ENCODE data around the gene PPM1L. TPM values are rescaled to one million over a fixed set of nuclear protein-coding genes. Genes with fewer than 3 reads are reported as not detected.

Gene PPM1L
- total and polyA plus RNA-seq, 10 of the 15 experiments (the other 5 are each of a cell fraction or from before 2014, with no cell fraction given): under 0.01 to 0.33 (median 0.06) TPM; not detected in 1

DNA sequence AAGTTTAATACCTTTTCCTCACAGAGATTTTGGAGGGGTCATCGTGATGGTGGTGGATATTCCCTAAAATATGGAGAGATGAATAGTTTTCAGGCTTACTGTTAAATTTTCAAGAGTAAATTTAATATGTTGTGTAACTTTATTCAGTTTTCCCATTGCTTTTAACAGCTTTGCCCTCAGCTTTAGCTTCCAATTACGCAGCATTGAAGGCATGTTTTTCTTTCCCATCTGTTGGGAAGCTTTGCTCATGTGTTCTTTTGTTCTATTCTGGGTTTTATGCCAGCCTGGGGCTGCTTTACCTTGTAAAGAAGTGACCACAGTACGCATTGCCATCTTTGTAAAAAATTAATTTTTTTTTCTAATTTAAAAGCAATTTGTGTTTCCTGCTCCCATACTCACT lies 197.7 kb downstream of the PPM1L start:
- intact Hi-C loops (cut with micrococcal nuclease; ENCODE audit: unreplicated experiment): loop anchor here (5.0 to 10.0 kb wide), 2 partner anchors 144 to 251 kb away; no protein-coding TSS in a partner anchor
- ATAC-seq: no peak
- no peak overlapping the region for H2AFZ ChIP-seq (ENCODE audit: control insufficient read depth, low read depth, low read length)
- DNase-seq (ENCODE audit: low read depth, low spot score): no peak
- in situ Hi-C loops (cut with MboI): loop anchor here (10.0 kb wide), 2 partner anchors 321 to 471 kb away; no protein-coding TSS in a partner anchor
- H3K4me3 ChIP-seq: no peak overlapping the region
- POLR2A ChIA-PET: no interaction called here
- H3K79me2 ChIP-seq (ENCODE audit: control insufficient read depth, insufficient read depth, low read length): no peaks in the 10 kb centered on the region
- no peaks in the 10 kb centered on the region for H4K20me1 ChIP-seq (ENCODE audit: control insufficient read depth, insufficient read depth)
- no peaks in the 10 kb centered on the region; a peak in 2 of 4 replicates for H3K27me3 ChIP-seq (replicated peaks in 1 of 2; ENCODE audit: control insufficient read depth in 2 of 2, insufficient read depth in 2 of 2, low read length in 1 of 2)
- no peaks in the 10 kb centered on the region for H3K36me3 ChIP-seq (ENCODE audit: control insufficient read depth in 2 of 2, insufficient read depth in 2 of 2, low read length in 1 of 2)
- H3K4me2 ChIP-seq (ENCODE audit: control insufficient read depth, insufficient read depth): no peak overlapping the region
- no peak overlapping the region for H3K9ac ChIP-seq (ENCODE audit: control insufficient read depth, insufficient read depth, low read length)
- CTCF ChIA-PET: no interaction called here
- FAIRE-seq: no peak
- TF ChIP-seq MXI1 (IDR thresholded peaks at IDR 0.05; ENCODE audit: low read depth, low read length) (no peak), KLF5 (IDR thresholded peaks at IDR 0.05; ENCODE audit: partially characterized antibody) (no peak), NR2F1 (conservative IDR thresholded peaks at IDR 0.05) (no peak), EGR1 (IDR thresholded peaks at IDR 0.05; ENCODE audit: borderline replicate concordance in 1 of 2, low read depth in 2 of 2, low read length in 2 of 2) (no peak), NFXL1 (IDR thresholded peaks at IDR 0.05; ENCODE audit: borderline replicate concordance) (no peak), NFIC (IDR thresholded peaks at IDR 0.05; ENCODE audit: low read depth, low read length) (no peak), EP300 (IDR thresholded peaks at IDR 0.05; ENCODE audit: borderline replicate concordance in 1 of 2, control insufficient read depth in 1 of 2, low read depth in 2 of 2, low read length in 2 of 2) (no peak), TCF12 (IDR thresholded peaks at IDR 0.05; ENCODE audit: low read depth, low read length) (no peak), SREBF1 (IDR thresholded peaks at IDR 0.05; ENCODE audit: low read length) (no peak), CBX5 (IDR thresholded peaks at IDR 0.05; ENCODE audit: low read depth) (no peak), HCFC1 (IDR thresholded peaks at IDR 0.05; ENCODE audit: low read length) (no peak), GATAD2B (conservative IDR thresholded peaks at IDR 0.05; ENCODE audit: low read depth) (no peak), SP1 (IDR thresholded peaks at IDR 0.05; ENCODE audit: low read depth, low read length) (no peak), CEBPB (IDR thresholded peaks at IDR 0.05; ENCODE audit: borderline replicate concordance in 1 of 2, low read depth in 2 of 2, low read length in 2 of 2) (no peak), FOXM1 (IDR thresholded peaks at IDR 0.05; ENCODE audit: low read depth, low read length) (no peak), ZNF274 (IDR thresholded peaks at IDR 0.05; ENCODE audit: insufficient read depth, insufficient read length) (no peak), RB1 (IDR thresholded peaks at IDR 0.05; ENCODE audit: borderline replicate concordance) (no peak)
- TF ChIP-seq, protein P1, sequence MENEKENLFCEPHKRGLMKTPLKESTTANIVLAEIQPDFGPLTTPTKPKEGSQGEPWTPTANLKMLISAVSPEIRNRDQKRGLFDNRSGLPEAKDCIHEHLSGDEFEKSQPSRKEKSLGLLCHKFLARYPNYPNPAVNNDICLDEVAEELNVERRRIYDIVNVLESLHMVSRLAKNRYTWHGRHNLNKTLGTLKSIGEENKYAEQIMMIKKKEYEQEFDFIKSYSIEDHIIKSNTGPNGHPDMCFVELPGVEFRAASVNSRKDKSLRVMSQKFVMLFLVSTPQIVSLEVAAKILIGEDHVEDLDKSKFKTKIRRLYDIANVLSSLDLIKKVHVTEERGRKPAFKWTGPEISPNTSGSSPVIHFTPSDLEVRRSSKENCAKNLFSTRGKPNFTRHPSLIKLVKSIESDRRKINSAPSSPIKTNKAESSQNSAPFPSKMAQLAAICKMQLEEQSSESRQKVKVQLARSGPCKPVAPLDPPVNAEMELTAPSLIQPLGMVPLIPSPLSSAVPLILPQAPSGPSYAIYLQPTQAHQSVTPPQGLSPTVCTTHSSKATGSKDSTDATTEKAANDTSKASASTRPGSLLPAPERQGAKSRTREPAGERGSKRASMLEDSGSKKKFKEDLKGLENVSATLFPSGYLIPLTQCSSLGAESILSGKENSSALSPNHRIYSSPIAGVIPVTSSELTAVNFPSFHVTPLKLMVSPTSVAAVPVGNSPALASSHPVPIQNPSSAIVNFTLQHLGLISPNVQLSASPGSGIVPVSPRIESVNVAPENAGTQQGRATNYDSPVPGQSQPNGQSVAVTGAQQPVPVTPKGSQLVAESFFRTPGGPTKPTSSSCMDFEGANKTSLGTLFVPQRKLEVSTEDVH (IDR thresholded peaks at IDR 0.05; ENCODE audit: low read depth, partially characterized antibody): no peak
- TF ChIP-seq, protein P2, sequence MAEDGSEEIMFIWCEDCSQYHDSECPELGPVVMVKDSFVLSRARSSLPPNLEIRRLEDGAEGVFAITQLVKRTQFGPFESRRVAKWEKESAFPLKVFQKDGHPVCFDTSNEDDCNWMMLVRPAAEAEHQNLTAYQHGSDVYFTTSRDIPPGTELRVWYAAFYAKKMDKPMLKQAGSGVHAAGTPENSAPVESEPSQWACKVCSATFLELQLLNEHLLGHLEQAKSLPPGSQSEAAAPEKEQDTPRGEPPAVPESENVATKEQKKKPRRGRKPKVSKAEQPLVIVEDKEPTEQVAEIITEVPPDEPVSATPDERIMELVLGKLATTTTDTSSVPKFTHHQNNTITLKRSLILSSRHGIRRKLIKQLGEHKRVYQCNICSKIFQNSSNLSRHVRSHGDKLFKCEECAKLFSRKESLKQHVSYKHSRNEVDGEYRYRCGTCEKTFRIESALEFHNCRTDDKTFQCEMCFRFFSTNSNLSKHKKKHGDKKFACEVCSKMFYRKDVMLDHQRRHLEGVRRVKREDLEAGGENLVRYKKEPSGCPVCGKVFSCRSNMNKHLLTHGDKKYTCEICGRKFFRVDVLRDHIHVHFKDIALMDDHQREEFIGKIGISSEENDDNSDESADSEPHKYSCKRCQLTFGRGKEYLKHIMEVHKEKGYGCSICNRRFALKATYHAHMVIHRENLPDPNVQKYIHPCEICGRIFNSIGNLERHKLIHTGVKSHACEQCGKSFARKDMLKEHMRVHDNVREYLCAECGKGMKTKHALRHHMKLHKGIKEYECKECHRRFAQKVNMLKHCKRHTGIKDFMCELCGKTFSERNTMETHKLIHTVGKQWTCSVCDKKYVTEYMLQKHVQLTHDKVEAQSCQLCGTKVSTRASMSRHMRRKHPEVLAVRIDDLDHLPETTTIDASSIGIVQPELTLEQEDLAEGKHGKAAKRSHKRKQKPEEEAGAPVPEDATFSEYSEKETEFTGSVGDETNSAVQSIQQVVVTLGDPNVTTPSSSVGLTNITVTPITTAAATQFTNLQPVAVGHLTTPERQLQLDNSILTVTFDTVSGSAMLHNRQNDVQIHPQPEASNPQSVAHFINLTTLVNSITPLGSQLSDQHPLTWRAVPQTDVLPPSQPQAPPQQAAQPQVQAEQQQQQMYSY (CRISPR knock-in tag; IDR thresholded peaks at IDR 0.05): no peak
- no peaks in the 10 kb centered on the region for H3K4me1 ChIP-seq (ENCODE audit: control insufficient read depth, insufficient read depth, low read length)
- WGBS (ENCODE audit: insufficient coverage, insufficient replicate concordance, low lambda C conversion rate, missing lambda C conversion rate): 17% methylated on average over 3 of the region's 3 CpGs
- SMC1A ChIA-PET (ENCODE audit: uncharacterized antibody, unreplicated experiment): interaction anchor here (1.2 kb wide), 1 partner anchor 13 kb away, joined by 4 read pairs; no protein-coding TSS in a partner anchor
- RAD21 ChIA-PET (ENCODE audit: unreplicated experiment): no interaction called here
- BruUV-seq (replicated peaks): no TSS peak
- H3K27ac ChIP-seq (ENCODE audit: control insufficient read depth, insufficient read depth): no peak overlapping the region
- H3K9me3 ChIP-seq (replicated peaks; ENCODE audit: control insufficient read depth, insufficient read depth, low read length): no peaks in the 10 kb centered on the region

Data from GM12878 (cell line).